SJCRH30 (cell line): Measurements from ENCODE around the gene HS3ST2. TPM values are rescaled to one million over a fixed set of nuclear protein-coding genes. Genes with fewer than 3 reads are reported as not detected.
A peak's percentile ranks its signal among the peaks of the same experiment; 100 is the strongest.
"Not testable (repeated sequence)": the region's sequence is repeated elsewhere in the genome, so short reads cannot be mapped to it uniquely, and the experiment has no call there.

Source experiments
- DNase-seq, 2 experiments: peaks; one replicate each; pipeline ENCODE4 v3.0.0-alpha.2; 2015 to 2020
- H3K27ac ChIP-seq: fragments of 250-450 bp; sonication (Bioruptor Pico); 2 replicates; pipeline ENCODE4 v1.5.1; 2020; ENCODE audit warnings: mild to moderate bottlenecking, moderate library complexity
- H3K27me3 ChIP-seq: fragments of 250-450 bp; sonication (Bioruptor Pico); 2 replicates; pipeline ENCODE4 v1.5.1; 2020; ENCODE audit warnings: mild to moderate bottlenecking, moderate library complexity
- H3K36me3 ChIP-seq: fragments of 250-450 bp; sonication (Bioruptor Pico); 2 replicates; pipeline ENCODE4 v1.5.1; 2020; ENCODE audit warnings: mild to moderate bottlenecking, moderate library complexity
- H3K4me1 ChIP-seq: fragments of 250-450 bp; sonication (Bioruptor Pico); 2 replicates; pipeline ENCODE4 v1.5.1; 2020; ENCODE audit warnings: mild to moderate bottlenecking, moderate library complexity
- H3K4me3 ChIP-seq: fragments of 250-450 bp; sonication (Bioruptor Pico); 2 replicates; pipeline ENCODE4 v1.5.1; 2020; ENCODE audit warnings: mild to moderate bottlenecking, moderate library complexity
- H3K9me3 ChIP-seq: fragments of 250-450 bp; sonication (Bioruptor Pico); replicated peaks from 2 replicates; pipeline ENCODE4 v1.5.1; 2020; ENCODE audit warnings: mild to moderate bottlenecking, moderate library complexity
- total RNA-seq: library from RNA; depleted of rRNA; stranded (reverse); fragments of >200 nt; shearing (Covaris generic); gene quantifications from 2 replicates; pipeline ENCODE4 v1.2.3, GENCODE V29; 2014

HS3ST2 gene
- total RNA-seq, 1 experiment from 2014 or later, result not detected

DNA sequence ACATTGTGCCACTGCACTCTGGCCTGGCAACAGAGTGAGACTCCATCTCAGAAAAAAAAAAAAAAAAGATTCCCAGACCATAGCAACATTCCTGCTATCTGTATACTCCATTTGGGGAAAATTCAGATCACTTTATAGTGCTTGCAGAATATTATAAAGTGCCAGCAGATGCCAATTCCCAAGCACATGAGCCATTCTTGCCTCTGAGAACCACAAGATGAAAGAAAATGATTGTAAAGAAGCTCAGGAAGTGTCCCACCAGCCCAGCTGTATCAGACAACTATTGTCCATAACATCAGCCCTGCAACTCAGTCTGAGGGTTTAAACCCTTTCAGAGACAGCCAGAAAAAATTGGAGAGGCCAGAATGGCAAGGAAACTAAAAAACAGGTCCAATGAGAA lies 69.0 kb downstream of the HS3ST2 start:
- no peak overlapping the region for H3K27ac ChIP-seq
- no peaks in the 10 kb centered on the region for H3K4me1 ChIP-seq
- no peaks in the 10 kb centered on the region for H3K27me3 ChIP-seq
- H3K36me3 ChIP-seq, result no peaks in the 10 kb centered on the region
- no peaks in the 10 kb centered on the region for H3K9me3 ChIP-seq
- no peak for DNase-seq
- no peak overlapping the region for H3K4me3 ChIP-seq

DNA sequence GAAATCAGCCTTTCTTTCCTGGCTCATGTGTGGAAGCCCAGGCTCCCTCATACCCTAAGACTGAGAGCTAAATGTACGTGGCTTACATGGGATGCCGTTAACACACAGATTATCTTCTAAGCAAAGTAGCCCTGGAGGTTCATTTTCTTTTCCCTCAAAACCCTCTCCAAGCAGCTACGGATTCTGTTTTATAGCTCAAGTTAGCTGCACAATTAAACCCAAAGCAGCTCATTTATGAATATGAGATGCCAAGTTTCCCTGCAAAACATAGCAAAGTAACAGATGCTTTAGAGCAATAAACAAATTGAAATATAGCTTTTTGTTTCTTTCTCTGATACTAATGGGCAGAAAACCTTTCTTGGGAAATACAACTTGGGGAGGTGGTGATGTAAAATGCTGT lies 72.0 kb downstream of the HS3ST2 start:
- H3K9me3 ChIP-seq, result no peaks in the 10 kb centered on the region

GRCh38 chr16:22886927-22887326 lies 73.0 kb downstream of the HS3ST2 start:
- H3K4me1 ChIP-seq, result no peaks in the 10 kb centered on the region
- no peaks in the 10 kb centered on the region for H3K9me3 ChIP-seq
- no peak overlapping the region for H3K27ac ChIP-seq
- H3K27me3 ChIP-seq, result no peaks in the 10 kb centered on the region
- H3K4me3 ChIP-seq, result no peak overlapping the region
- no peaks in the 10 kb centered on the region for H3K36me3 ChIP-seq
- DNase-seq, result no peak

More for the DNA sequence above, 72.0 kb downstream of the HS3ST2 start:
- H3K4me1 ChIP-seq, result no peaks in the 10 kb centered on the region
- H3K27me3 ChIP-seq, result no peaks in the 10 kb centered on the region
- H3K27ac ChIP-seq, result no peak overlapping the region
- no peak overlapping the region for H3K4me3 ChIP-seq
- DNase-seq, result no peak
- no peaks in the 10 kb centered on the region for H3K36me3 ChIP-seq

- no peaks in the 10 kb centered on the region for H3K36me3 ChIP-seq
- no peaks in the 10 kb centered on the region for H3K27me3 ChIP-seq
- no peak overlapping the region for H3K27ac ChIP-seq
- DNase-seq, result no peak
- H3K9me3 ChIP-seq, result no peaks in the 10 kb centered on the region
- H3K4me3 ChIP-seq, result no peak overlapping the region
- H3K4me1 ChIP-seq, result no peaks in the 10 kb centered on the region
These were observed 73.5 kb downstream of the HS3ST2 start for GRCh38 chr16:22887445-22887844.

DNA sequence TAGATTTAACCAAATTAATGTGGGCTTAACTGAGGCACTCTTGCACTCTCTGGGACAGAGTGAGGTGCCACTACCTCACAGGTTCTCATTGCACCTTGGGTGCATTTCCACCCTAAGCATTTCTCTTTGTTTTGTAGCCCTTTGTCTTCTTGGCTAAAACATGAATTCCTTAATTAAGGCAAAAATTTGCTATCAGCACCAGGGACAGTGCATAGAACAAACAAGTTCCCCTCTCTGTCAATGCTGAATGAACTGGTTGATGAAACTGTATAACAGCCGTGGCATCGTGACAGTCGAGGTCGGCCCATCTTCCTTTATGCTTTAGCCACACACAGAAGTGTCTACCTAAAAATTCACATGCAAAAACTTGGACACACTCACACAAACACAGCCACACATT lies 74.8 kb downstream of the HS3ST2 start:
- Histone ChIP-seq H3K9me3 (no peaks in the 10 kb centered on the region), H3K27me3 (no peaks in the 10 kb centered on the region), H3K36me3 (no peaks in the 10 kb centered on the region), H3K27ac (no peak overlapping the region), H3K4me1 (no peaks in the 10 kb centered on the region), H3K4me3 (no peak overlapping the region)
- DNase-seq, result no peak

- H3K36me3 ChIP-seq, result no peaks in the 10 kb centered on the region
- no peak for DNase-seq
- H3K4me3 ChIP-seq, result no peak overlapping the region
- H3K27me3 ChIP-seq, result no peaks in the 10 kb centered on the region
- H3K9me3 ChIP-seq, result no peaks in the 10 kb centered on the region
- no peaks in the 10 kb centered on the region for H3K4me1 ChIP-seq
- H3K27ac ChIP-seq, result no peak overlapping the region
These were observed 77.0 kb downstream of the HS3ST2 start for GRCh38 chr16:22890976-22891375.

GRCh38 chr16:22897184-22897583 lies 83.2 kb downstream of the HS3ST2 start:
- Histone ChIP-seq H3K36me3 (no peaks in the 10 kb centered on the region), H3K4me1 (no peaks in the 10 kb centered on the region), H3K4me3 (no peak overlapping the region), H3K9me3 (no peaks in the 10 kb centered on the region), H3K27me3 (peaks cover 4% of the 10 kb centered on the region; the same call in 1 of the 2 replicates), H3K27ac (no peak overlapping the region)
- DNase-seq, result no peak

DNA sequence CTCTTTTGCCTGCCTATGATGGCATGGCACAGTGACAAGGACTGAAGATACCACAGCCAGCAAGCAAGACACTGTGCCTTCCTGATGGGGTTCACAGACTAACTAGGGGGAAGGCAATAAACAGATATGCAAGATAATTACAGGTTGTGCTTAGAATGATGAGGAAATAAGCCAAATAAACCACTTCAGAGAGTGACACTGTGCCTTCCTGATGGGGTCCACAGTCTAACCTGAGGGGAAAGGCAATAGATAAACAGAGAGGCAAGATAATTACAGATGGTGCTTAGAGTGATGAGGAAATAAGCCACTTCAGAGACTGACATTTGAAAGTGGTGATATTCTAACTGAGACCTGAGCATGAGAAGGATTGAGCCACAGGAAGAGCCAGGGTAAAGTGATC lies 84.2 kb downstream of the HS3ST2 start:
- Histone ChIP-seq H3K27ac (no peak overlapping the region), H3K4me1 (no peaks in the 10 kb centered on the region), H3K9me3 (no peaks in the 10 kb centered on the region), H3K4me3 (no peak overlapping the region), H3K36me3 (no peaks in the 10 kb centered on the region), H3K27me3 (peaks cover 4% of the 10 kb centered on the region; the same call in 1 of the 2 replicates)
- no peak for DNase-seq

DNA sequence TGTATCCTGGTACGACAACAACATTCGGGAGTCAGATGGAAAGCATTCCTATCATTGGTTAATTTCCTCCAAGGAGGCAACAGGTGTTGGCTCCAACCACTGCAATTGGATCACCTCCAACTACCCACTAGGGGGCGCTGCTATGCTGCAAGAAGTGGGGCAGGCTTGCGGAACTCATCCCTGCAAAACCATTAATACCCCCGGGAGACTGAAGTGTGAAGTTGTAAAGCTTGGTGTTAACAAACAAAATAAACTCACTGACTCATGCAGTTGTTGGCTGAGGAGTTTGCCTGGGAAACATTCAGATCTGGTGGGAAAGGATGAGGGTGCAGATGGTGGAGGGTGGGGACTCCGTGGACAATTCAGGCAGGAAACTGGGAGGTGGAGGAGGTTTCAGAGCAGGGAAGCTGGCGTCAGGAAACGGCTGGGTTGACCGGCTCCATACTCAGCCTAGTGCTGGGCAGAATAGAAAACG lies 84.9 kb downstream of the HS3ST2 start:
- Histone ChIP-seq H3K4me1 (no peaks in the 10 kb centered on the region), H3K9me3 (no peaks in the 10 kb centered on the region), H3K27ac (no peak overlapping the region), H3K36me3 (no peaks in the 10 kb centered on the region), H3K4me3 (no peak overlapping the region), H3K27me3 (peaks cover 4% of the 10 kb centered on the region; the same call in 1 of the 2 replicates)
- DNase-seq, result peak; percentile 81 to 88

DNA sequence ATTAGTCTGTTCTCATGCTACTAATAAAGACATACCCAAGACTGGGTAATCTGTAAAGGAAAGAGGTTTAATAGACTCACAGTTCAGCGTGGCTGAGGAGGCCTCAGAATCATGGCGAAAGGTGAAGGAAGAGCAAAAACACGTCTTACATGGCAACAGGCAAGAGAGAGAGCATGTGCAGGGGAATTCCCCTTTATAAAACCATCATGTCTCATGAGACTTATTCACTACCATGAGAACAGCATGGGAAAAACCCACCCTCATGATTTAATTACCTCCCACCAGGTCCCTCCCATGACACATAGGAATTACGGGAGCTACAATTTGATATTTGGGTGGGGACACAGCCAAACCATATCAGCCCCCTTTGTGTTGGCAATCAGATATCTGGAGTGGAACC lies 85.6 kb downstream of the HS3ST2 start:
- not testable (repeated sequence) for H3K4me1 ChIP-seq, H3K36me3 ChIP-seq, DNase-seq, H3K9me3 ChIP-seq, H3K27me3 ChIP-seq, H3K27ac ChIP-seq, H3K4me3 ChIP-seq

DNA sequence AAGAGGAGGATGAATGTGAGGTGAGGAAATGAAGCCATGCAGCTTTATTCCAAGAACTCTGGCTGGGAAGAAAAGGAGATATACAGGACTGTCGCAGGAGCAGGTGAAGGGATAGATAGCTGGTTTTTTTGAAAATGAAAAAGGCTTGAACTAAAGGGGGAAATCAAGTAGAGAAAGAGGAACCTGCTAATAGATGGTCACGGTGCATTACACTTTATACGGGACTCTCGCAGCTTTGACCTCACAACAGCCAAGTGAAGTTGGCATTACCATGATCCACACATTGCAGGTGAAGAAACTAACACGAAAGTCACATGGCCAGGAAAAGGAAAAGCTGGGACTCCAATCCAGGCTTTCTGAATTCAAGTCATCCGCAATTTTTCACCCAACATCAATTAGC lies 86.9 kb downstream of the HS3ST2 start:
- H3K9me3 ChIP-seq, result no peaks in the 10 kb centered on the region
- H3K27ac ChIP-seq, result no peak overlapping the region
- DNase-seq, result no peak
- H3K36me3 ChIP-seq, result no peaks in the 10 kb centered on the region
- H3K4me3 ChIP-seq, result no peak overlapping the region
- H3K27me3 ChIP-seq, result peaks cover 4% of the 10 kb centered on the region; the same call in 1 of the 2 replicates
- no peaks in the 10 kb centered on the region for H3K4me1 ChIP-seq

DNA sequence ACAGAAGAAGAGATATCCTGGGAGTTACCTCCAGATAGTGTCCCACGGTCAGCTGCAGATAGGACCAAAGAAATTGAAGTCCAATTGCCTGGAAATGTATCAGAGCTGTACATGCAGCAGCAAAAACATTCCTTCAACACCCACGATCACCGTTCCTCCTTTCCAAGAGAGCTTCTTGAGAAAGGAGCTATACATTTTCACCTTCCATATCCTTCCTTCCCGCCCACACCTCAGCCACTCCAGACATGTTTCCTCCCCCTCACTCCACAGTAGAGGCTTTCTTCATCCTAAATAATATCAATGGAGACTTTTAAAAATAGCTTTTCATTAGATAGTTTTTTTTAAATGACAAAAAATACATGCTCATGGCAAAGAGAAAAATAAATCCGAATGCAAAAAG lies 87.6 kb downstream of the HS3ST2 start:
- DNase-seq, result no peak
- Histone ChIP-seq H3K4me1 (no peaks in the 10 kb centered on the region), H3K27ac (no peak overlapping the region), H3K27me3 (peaks cover 4% of the 10 kb centered on the region; the same call in 1 of the 2 replicates), H3K36me3 (no peaks in the 10 kb centered on the region), H3K4me3 (no peak overlapping the region), H3K9me3 (no peaks in the 10 kb centered on the region)

DNA sequence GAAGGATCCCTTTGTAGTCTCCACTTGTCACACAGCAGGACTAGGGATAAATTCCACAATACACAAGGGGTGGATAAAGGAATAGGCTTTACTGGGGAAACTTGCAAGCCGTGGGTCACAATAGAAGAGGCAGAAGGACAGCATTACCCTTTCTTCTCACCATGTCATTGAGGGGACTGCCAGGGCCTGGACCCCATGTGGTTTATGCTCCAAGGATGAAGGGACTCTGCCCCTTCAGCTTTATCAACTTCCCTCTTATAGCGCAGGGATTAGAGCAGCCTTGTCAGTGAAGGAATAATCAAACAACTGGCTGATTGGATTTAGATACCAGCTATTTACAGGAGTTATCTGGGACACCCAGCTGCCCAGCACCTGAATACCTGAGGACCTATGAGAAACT lies 89.8 kb downstream of the HS3ST2 start:
- peaks cover 4% of the 10 kb centered on the region for H3K27me3 ChIP-seq
- H3K9me3 ChIP-seq, result no peaks in the 10 kb centered on the region
- DNase-seq, result no peak
- H3K4me1 ChIP-seq, result no peaks in the 10 kb centered on the region
- H3K27ac ChIP-seq, result no peak overlapping the region
- H3K36me3 ChIP-seq, result no peaks in the 10 kb centered on the region
- no peak overlapping the region for H3K4me3 ChIP-seq

DNA sequence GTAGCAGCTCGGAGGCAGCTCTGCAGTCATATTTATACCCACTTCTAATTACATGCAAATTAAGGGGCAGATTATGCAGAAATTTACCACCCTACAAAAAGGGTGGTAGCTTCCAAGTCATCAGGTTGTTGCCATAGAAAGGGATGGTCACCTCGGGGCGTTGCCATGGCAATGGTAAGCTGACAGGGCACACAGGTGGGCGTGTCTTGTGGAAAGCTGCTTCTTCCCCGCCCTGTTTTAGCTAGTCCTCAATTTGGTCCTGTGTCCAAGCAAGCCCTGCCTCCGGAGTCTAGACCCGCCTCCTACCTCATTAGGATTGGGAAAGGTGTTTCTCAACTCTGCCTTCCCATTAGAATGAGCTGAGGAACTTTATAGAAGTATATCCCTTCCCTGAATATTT lies 98.7 kb downstream of the HS3ST2 start:
- H3K9me3 ChIP-seq, result no peaks in the 10 kb centered on the region
- no peak for DNase-seq

DNA sequence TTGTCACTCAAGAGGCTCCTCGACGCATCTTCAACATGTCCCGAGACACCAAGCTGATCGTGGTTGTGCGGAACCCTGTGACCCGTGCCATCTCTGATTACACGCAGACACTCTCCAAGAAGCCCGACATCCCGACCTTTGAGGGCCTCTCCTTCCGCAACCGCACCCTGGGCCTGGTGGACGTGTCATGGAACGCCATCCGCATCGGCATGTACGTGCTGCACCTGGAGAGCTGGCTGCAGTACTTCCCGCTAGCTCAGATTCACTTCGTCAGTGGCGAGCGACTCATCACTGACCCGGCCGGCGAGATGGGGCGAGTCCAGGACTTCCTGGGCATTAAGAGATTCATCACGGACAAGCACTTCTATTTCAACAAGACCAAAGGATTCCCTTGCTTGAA lies 101.0 kb downstream of the HS3ST2 start:
- H3K27ac ChIP-seq, result no peak overlapping the region
- H3K36me3 ChIP-seq, result no peaks in the 10 kb centered on the region
- no peak overlapping the region for H3K4me3 ChIP-seq
- H3K4me1 ChIP-seq, result no peaks in the 10 kb centered on the region
- H3K9me3 ChIP-seq, result no peaks in the 10 kb centered on the region
- no peaks in the 10 kb centered on the region for H3K27me3 ChIP-seq
- no peak for DNase-seq

More for the DNA sequence above, 98.7 kb downstream of the HS3ST2 start:
- no peak overlapping the region for H3K27ac ChIP-seq
- no peaks in the 10 kb centered on the region for H3K4me1 ChIP-seq
- H3K27me3 ChIP-seq, result no peaks in the 10 kb centered on the region; the same call in 1 of the 2 replicates
- no peak overlapping the region for H3K4me3 ChIP-seq
- H3K36me3 ChIP-seq, result no peaks in the 10 kb centered on the region

DNA sequence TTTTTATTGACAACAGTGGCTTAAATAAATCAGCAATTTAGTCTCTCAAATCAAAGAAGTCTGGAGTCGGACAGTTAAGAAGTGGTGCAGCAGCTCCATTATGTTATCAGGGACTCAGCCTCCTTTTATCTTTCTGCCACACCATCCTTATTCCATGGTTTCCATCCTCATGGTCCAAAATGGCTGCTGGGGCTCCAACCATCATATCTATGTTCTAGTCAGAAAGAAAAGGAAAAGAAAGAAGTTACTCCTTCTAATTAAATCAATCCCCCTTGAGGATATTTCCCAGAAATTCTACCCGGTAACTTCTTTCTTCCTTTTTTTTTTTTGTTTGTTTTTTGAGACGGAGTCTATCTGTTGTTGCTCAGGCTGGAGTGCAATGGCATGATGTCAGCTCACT lies 109.5 kb downstream of the HS3ST2 start:
- H3K27me3 ChIP-seq, result no peaks in the 10 kb centered on the region
- no peak overlapping the region for H3K27ac ChIP-seq
- DNase-seq, result no peak
- H3K4me3 ChIP-seq, result no peak overlapping the region
- H3K9me3 ChIP-seq, result no peaks in the 10 kb centered on the region
- no peaks in the 10 kb centered on the region for H3K36me3 ChIP-seq
- no peaks in the 10 kb centered on the region for H3K4me1 ChIP-seq
